HepG2 (cell line): ENCODE results near the gene TIMM10. TPM values are rescaled to one million over a fixed set of nuclear protein-coding genes. Genes with fewer than 3 reads are reported as not detected.
A peak's percentile ranks its signal among the peaks of the same experiment; 100 is the strongest.

Experiments used
- AGO2 ChIP-seq: fragments of 200-400 bp; formaldehyde crosslinking; optimal IDR thresholded peaks from 2 replicates; pipeline ENCODE3; 2017; ENCODE audit warnings: mild to moderate bottlenecking, low read depth, low read length, moderate library complexity
- ARNTL ChIP-seq: sonication (generic); formaldehyde crosslinking; IDR thresholded peaks from 2 replicates; pipeline ENCODE4 v1.4.0; 2020; ENCODE audit warnings: mild to moderate bottlenecking, missing genetic modification reagents
- GMEB2 ChIP-seq: IDR thresholded peaks from 2 replicates; pipeline ENCODE4 v1.6.1; 2016; ENCODE audit warnings: missing biosample characterization, missing genetic modification reagents, low read depth
- GRHL1 ChIP-seq: sonication (generic); formaldehyde crosslinking; conservative IDR thresholded peaks from 2 replicates; pipeline ENCODE4 v1.8.0; 2022; ENCODE audit warnings: missing genetic modification reagents
- GTF2F1 ChIP-seq: fragments of 150-350 bp; IDR thresholded peaks from 2 replicates; pipeline ENCODE4 v1.6.1; 2014; ENCODE audit warnings: low read length
- KMT2B ChIP-seq: IDR thresholded peaks from 2 replicates; pipeline ENCODE4 v1.6.1; 2016; ENCODE audit warnings: missing genetic modification reagents, missing compliant biosample characterization
- NFKB2 ChIP-seq: sonication (generic); formaldehyde crosslinking; IDR thresholded peaks from 2 replicates; pipeline ENCODE4 v1.4.0; 2020; ENCODE audit warnings: missing genetic modification reagents, borderline replicate concordance
- PRDM10 ChIP-seq: sonication (generic); formaldehyde crosslinking; IDR thresholded peaks from 2 replicates; pipeline ENCODE4 v1.4.0; 2020; ENCODE audit warnings: low read depth, missing genetic modification reagents
- THRA ChIP-seq: sonication (generic); formaldehyde crosslinking; IDR thresholded peaks from 2 replicates; pipeline ENCODE4 v1.4.0; 2020; ENCODE audit warnings: missing genetic modification reagents, borderline replicate concordance
- TOE1 ChIP-seq: sonication (generic); formaldehyde crosslinking; IDR thresholded peaks from 2 replicates; pipeline ENCODE4 v1.4.0; 2020; ENCODE audit warnings: mild to moderate bottlenecking, missing genetic modification reagents
- ZBTB4 ChIP-seq: sonication (generic); formaldehyde crosslinking; IDR thresholded peaks from 2 replicates; pipeline ENCODE4 v1.4.0; 2020; ENCODE audit warnings: missing genetic modification reagents, mild to moderate bottlenecking, borderline replicate concordance
- ZKSCAN5 ChIP-seq: sonication (generic); formaldehyde crosslinking; IDR thresholded peaks from 2 replicates; pipeline ENCODE4 v1.5.1; 2020; ENCODE audit warnings: mild to moderate bottlenecking, missing genetic modification reagents
- ZNF326 ChIP-seq: sonication (generic); formaldehyde crosslinking; IDR thresholded peaks from 2 replicates; pipeline ENCODE4 v1.4.0; 2020; ENCODE audit warnings: missing genetic modification reagents, borderline replicate concordance
- ZNF552 ChIP-seq: sonication (generic); formaldehyde crosslinking; IDR thresholded peaks from 2 replicates; pipeline ENCODE4 v1.9.0; 2022; ENCODE audit warnings: missing genetic modification reagents, mild to moderate bottlenecking, borderline replicate concordance
- ZNF563 ChIP-seq: sonication (generic); formaldehyde crosslinking; IDR thresholded peaks from 2 replicates; pipeline ENCODE4 v1.8.0; 2022; ENCODE audit warnings: mild to moderate bottlenecking, moderate library complexity, missing genetic modification reagents
- ZNF792 ChIP-seq: IDR thresholded peaks from 2 replicates; pipeline ENCODE4 v1.6.1; 2016
- ZSCAN30 ChIP-seq: sonication (generic); formaldehyde crosslinking; IDR thresholded peaks from 2 replicates; pipeline ENCODE4 v1.5.0; 2020; ENCODE audit warnings: mild to moderate bottlenecking, missing genetic modification reagents
- polyA plus RNA-seq, 8 experiments: library from polyadenylated mRNA; depleted of rRNA in 3 of 8; stranded (reverse) in 7 of 8; unstranded in 1 of 8; fragments of >200 nt; fragmentation: Illumina TruSeq in 4 of 8; extraction: Trizol in 4 of 8; gene quantifications; 2 replicates each; pipeline versions ENCODE4 v1.2.1 to v1.2.3, GENCODE V29; 2011 to 2016; ENCODE audit warnings: low read depth in 4 of 8, missing spikeins in 1 of 8, mixed read lengths in 1 of 8; ENCODE audit not compliant: insufficient read depth in 1 of 8
- total RNA-seq, 5 experiments: library from RNA; depleted of rRNA; stranded (reverse); fragments of >200 nt; fragmentation: Illumina TruSeq; extraction: Trizol; gene quantifications; 2 replicates each; pipeline ENCODE4 v1.2.3, GENCODE V29; 2016; ENCODE audit warnings: low read depth in 1 of 5

The TIMM10 gene
- total and polyA plus RNA-seq, 2 of the 13 experiments (the other 11 are each of a cell fraction or from before 2014, with no cell fraction given): 67.8 to 82.2 TPM

GRCh38 chr11:57513911-57514537 lies 16.5 kb downstream of the TIMM10 start (continued):
- TF ChIP-seq ZBTB4 (no peak; the same call in 1 of the 2 replicates), NFKB2 (CRISPR knock-in tag) (0 out of 2 replicates have a peak, but pooled peaks have one; percentile 21), GRHL1 (CRISPR knock-in tag) (no peak), TOE1 (no peak), GTF2F1 (no peak), THRA (CRISPR knock-in tag) (0 out of 2 replicates have a peak, but pooled peaks have one; percentile 7), ARNTL (CRISPR knock-in tag) (no peak), ZSCAN30 (0 out of 2 replicates have a peak, but pooled peaks have one; percentile 50), ZNF552 (CRISPR knock-in tag) (0 out of 2 replicates have a peak, but pooled peaks have one; percentile 16), ZNF792 (CRISPR knock-in tag) (no peak), PRDM10 (CRISPR knock-in tag) (no peak), GMEB2 (CRISPR knock-in tag) (no peak), ZNF563 (peak; percentile 7; the same call in 1 of the 2 replicates), ZKSCAN5 (CRISPR knock-in tag) (0 out of 2 replicates have a peak, but pooled peaks have one; percentile 29), ZNF326 (no peak), AGO2 (peak; percentile 75), KMT2B (CRISPR knock-in tag) (no peak)
- TF ChIP-seq, all 625 proteins: peak for 35
